H1 (cell line): ENCODE results near the gene SERPINH1. TPM values are rescaled to one million over a fixed set of nuclear protein-coding genes. Genes with fewer than 3 reads are reported as not detected.

ENCODE experiments used
- CTCF ChIA-PET: fragments of 300-600 bp; sonication (Branson Sonifier 250); formaldehyde crosslinking; loops from one replicate; lab custom pipeline; 2021; ENCODE audit not compliant: partially characterized antibody; lab: Charles Lee
- POLR2A ChIA-PET: fragments of 300-600 bp; sonication (Branson Sonifier 250); formaldehyde crosslinking; loops from one replicate; lab custom pipeline; 2021; ENCODE audit warnings: inconsistent platforms; ENCODE audit not compliant: partially characterized antibody; lab: Charles Lee
- DNase-seq, 2 experiments: peaks; one replicate each; pipeline versions ENCODE4 v3.0.0 to v3.0.0-alpha.2; 2010 to 2022; ENCODE audit warnings: low spot score in 2 of 2, low read depth in 1 of 2, mixed read lengths in 1 of 2
- FAIRE-seq: peaks from 2 replicates; lab custom pipeline; 2011; peaks lifted over from hg19 to GRCh38; lab: Jason Lieb, UNC
- H2AFZ ChIP-seq: 2 replicates; pipeline ENCODE4 v1.8.1; 2012; ENCODE audit warnings: low read length, inconsistent platforms
- H2AK5ac ChIP-seq: 2 replicates; pipeline ENCODE4 v1.6.1; 2013; ENCODE audit warnings: low read depth, low read length
- H2BK120ac ChIP-seq: replicated peaks from 2 replicates; pipeline ENCODE3; 2013; ENCODE audit warnings: low read depth, low read length, inconsistent platforms
- H2BK12ac ChIP-seq: 2 replicates; pipeline ENCODE4 v1.6.1; 2013; ENCODE audit warnings: low read depth, low read length
- H2BK15ac ChIP-seq: 2 replicates; pipeline ENCODE4 v1.6.1; 2013; ENCODE audit warnings: low read length
- H2BK20ac ChIP-seq: 2 replicates; pipeline ENCODE4 v1.6.1; 2013; ENCODE audit warnings: low read length
- H2BK5ac ChIP-seq: 2 replicates; pipeline ENCODE4 v1.6.1; 2013; ENCODE audit warnings: low read depth, low read length
- H3K14ac ChIP-seq: 2 replicates; pipeline ENCODE4 v1.6.1; 2013; ENCODE audit warnings: inconsistent platforms; ENCODE audit not compliant: insufficient read length
- H3K18ac ChIP-seq: 2 replicates; pipeline ENCODE4 v1.6.1; 2013; ENCODE audit warnings: low read length; ENCODE audit errors: extremely low read depth
- H3K23ac ChIP-seq: 2 replicates; pipeline ENCODE4 v1.6.1; 2013; ENCODE audit warnings: inconsistent platforms; ENCODE audit not compliant: insufficient read length
- H3K23me2 ChIP-seq: 2 replicates; pipeline ENCODE4 v1.6.1; 2013; ENCODE audit warnings: low read depth, low read length
- H3K27ac ChIP-seq: 2 replicates; pipeline ENCODE4 v1.6.1; 2011; ENCODE audit warnings: low read depth, low read length, inconsistent platforms
- H3K27me3 ChIP-seq, 4 experiments: replicated peaks in 1 of 4; 1 replicate in 1 of 4; 2 replicates in 3 of 4; pipeline versions ENCODE4 v1.6.1 to v1.8.1; 2011 to 2013; ENCODE audit warnings: low read length in 3 of 4, mild to moderate bottlenecking in 3 of 4, inconsistent platforms in 2 of 4, mixed read lengths in 2 of 4, moderate library complexity in 1 of 4; ENCODE audit not compliant: control insufficient read depth in 3 of 4, insufficient read depth in 3 of 4; ENCODE audit errors: extremely low read depth in 1 of 4
- H3K36me3 ChIP-seq, 4 experiments: 2 replicates each; pipeline versions ENCODE4 v1.6.1 to v1.8.1; 2011 to 2013; ENCODE audit warnings: mild to moderate bottlenecking in 4 of 4, low read length in 3 of 4, moderate library complexity in 2 of 4, control low read depth in 1 of 4, inconsistent platforms in 1 of 4; ENCODE audit not compliant: insufficient read depth in 4 of 4, control insufficient read depth in 2 of 4
- H3K4ac ChIP-seq: replicated peaks from 2 replicates; pipeline ENCODE3; 2013; ENCODE audit warnings: low read length, low read depth, mixed read lengths, inconsistent platforms; ENCODE audit not compliant: insufficient read length
- H3K4me1 ChIP-seq, 4 experiments: replicated peaks in 1 of 4; 1 replicate in 1 of 4; 2 replicates in 3 of 4; pipeline versions ENCODE4 v1.6.1 to v1.8.1; 2011 to 2013; ENCODE audit warnings: low read length in 3 of 4, inconsistent platforms in 2 of 4, mixed read lengths in 1 of 4; ENCODE audit not compliant: insufficient read depth in 4 of 4, control insufficient read depth in 3 of 4
- H3K4me2 ChIP-seq, 2 experiments: 2 replicates each; pipeline versions ENCODE4 v1.6.1 to v1.8.1; 2011 to 2013; ENCODE audit warnings: low read depth in 2 of 2, low read length in 2 of 2, control low read depth in 1 of 2, inconsistent platforms in 1 of 2, mild to moderate bottlenecking in 1 of 2; ENCODE audit not compliant: insufficient read depth in 1 of 2
- H3K4me3 ChIP-seq, 4 experiments: fragments of 200-600, 300-600 bp in 1 of 4; sonication (generic), shearing (Covaris generic), sonication (Bioruptor Twin) in 1 of 4; 2 replicates each; pipeline versions ENCODE4 v1.5.1 to v1.8.1; 2011 to 2016; ENCODE audit warnings: low read length in 4 of 4, low read depth in 3 of 4, control low read depth in 2 of 4, inconsistent platforms in 2 of 4, mild to moderate bottlenecking in 2 of 4, mixed read lengths in 1 of 4, moderate library complexity in 1 of 4; ENCODE audit not compliant: insufficient read depth in 2 of 4; ENCODE audit errors: extremely low read depth in 1 of 4
- H3K56ac ChIP-seq: replicated peaks from 2 replicates; pipeline ENCODE3; 2013; ENCODE audit warnings: low read depth, mild to moderate bottlenecking, mixed read lengths, low read length, inconsistent platforms; ENCODE audit not compliant: insufficient read length
- H3K79me1 ChIP-seq: 2 replicates; pipeline ENCODE4 v1.6.1; 2013; ENCODE audit warnings: low read depth, low read length, control low read depth
- H3K79me2 ChIP-seq, 2 experiments: 2 replicates each; pipeline versions ENCODE4 v1.6.1 to v1.8.1; 2012 to 2013; ENCODE audit warnings: low read length in 2 of 2, mild to moderate bottlenecking in 2 of 2, inconsistent platforms in 1 of 2; ENCODE audit not compliant: insufficient read depth in 2 of 2, control insufficient read depth in 1 of 2
- H3K9ac ChIP-seq, 4 experiments: replicated peaks in 1 of 4; 1 replicate in 1 of 4; 2 replicates in 3 of 4; pipeline versions ENCODE4 v1.6.1 to v1.8.1; 2011 to 2013; ENCODE audit warnings: low read depth in 3 of 4, low read length in 3 of 4, control low read depth in 2 of 4, mild to moderate bottlenecking in 2 of 4, moderate library complexity in 2 of 4, inconsistent platforms in 1 of 4; ENCODE audit errors: extremely low read depth in 1 of 4
- H3K9me3 ChIP-seq, 2 experiments: 2 replicates each; pipeline versions ENCODE4 v1.6.1 to v1.8.1; 2012 to 2013; ENCODE audit warnings: mild to moderate bottlenecking in 2 of 2, moderate library complexity in 2 of 2, control low read depth in 1 of 2, inconsistent platforms in 1 of 2, low read depth in 1 of 2, low read length in 1 of 2, mixed read lengths in 1 of 2; ENCODE audit not compliant: insufficient read depth in 2 of 2
- H4K20me1 ChIP-seq, 2 experiments: replicated peaks in 1 of 2; 2 replicates each; pipeline versions ENCODE3 to v1.8.1; 2011 to 2013; ENCODE audit warnings: inconsistent platforms in 2 of 2, low read length in 2 of 2, mild to moderate bottlenecking in 1 of 2; ENCODE audit not compliant: insufficient read depth in 2 of 2, control insufficient read depth in 1 of 2
- H4K5ac ChIP-seq: 2 replicates; pipeline ENCODE4 v1.6.1; 2013; ENCODE audit warnings: low read length, low read depth, mixed read lengths, inconsistent platforms; ENCODE audit not compliant: insufficient read length
- H4K8ac ChIP-seq: 2 replicates; pipeline ENCODE4 v1.8.0; 2013; ENCODE audit warnings: mild to moderate bottlenecking, moderate library complexity, low read length, inconsistent platforms; ENCODE audit not compliant: insufficient read depth; ENCODE audit errors: extremely low read depth
- H4K91ac ChIP-seq: replicated peaks from 2 replicates; pipeline ENCODE3; 2013; ENCODE audit warnings: low read length, mixed read lengths, inconsistent platforms; ENCODE audit not compliant: insufficient read length
- CBX5 ChIP-seq: fragments of 300-800, 300-1000 bp; sonication (generic); IDR thresholded peaks from 2 replicates; pipeline ENCODE4 v1.7.1; 2016; ENCODE audit warnings: antibody characterized with exemption, low read length, low read depth
- EP300 ChIP-seq, 2 experiments: IDR thresholded peaks; 1 replicate in 1 of 2; 2 replicates in 1 of 2; pipeline ENCODE4 v1.6.1; 2011 to 2012; ENCODE audit warnings: low read depth in 2 of 2, low read length in 2 of 2, mild to moderate bottlenecking in 2 of 2, borderline replicate concordance in 1 of 2, inconsistent platforms in 1 of 2, moderate library complexity in 1 of 2
- RAD21 ChIP-seq, 2 experiments: IDR thresholded peaks in 1 of 2; conservative IDR thresholded peaks in 1 of 2; 2 replicates each; pipeline ENCODE4 v1.6.1; 2011; ENCODE audit warnings: low read depth in 2 of 2, low read length in 2 of 2, improper control_type of control experiment in 1 of 2, inconsistent platforms in 1 of 2, mild to moderate bottlenecking in 1 of 2, moderate library complexity in 1 of 2
- RFX5 ChIP-seq: IDR thresholded peaks from 2 replicates; pipeline ENCODE4 v1.6.1; 2011; ENCODE audit warnings: low read depth, low read length, improper control_type of control experiment, borderline replicate concordance
- SP1 ChIP-seq: IDR thresholded peaks from 2 replicates; pipeline ENCODE4 v1.6.1; 2011; ENCODE audit warnings: low read depth, low read length
- SP2 ChIP-seq: IDR thresholded peaks from 2 replicates; pipeline ENCODE4 v1.6.1; 2012; ENCODE audit warnings: mild to moderate bottlenecking, low read length, inconsistent platforms
- TCF12 ChIP-seq: IDR thresholded peaks from 2 replicates; pipeline ENCODE4 v1.6.1; 2011; ENCODE audit warnings: low read depth, mild to moderate bottlenecking, low read length
- WGBS, 2 experiments: shearing (Covaris generic) in 1 of 2; methylation state at CpG; one replicate each; pipeline versions ENCODE4 v1.1.6 to v1.1.7; 2013 to 2015; ENCODE audit warnings: low lambda C conversion rate in 2 of 2, mixed read lengths in 2 of 2, inconsistent platforms in 1 of 2, low coverage in 1 of 2, missing lambda C conversion rate in 1 of 2; ENCODE audit not compliant: insufficient replicate concordance in 2 of 2, insufficient coverage in 1 of 2, insufficient read length in 1 of 2; ENCODE audit errors: extremely low coverage in 1 of 2, missing lambda C conversion rate in 1 of 2; 5-methylcytosine and 5-hydroxymethylcytosine counted together
- polyA plus RNA-seq, 7 experiments: library from polyadenylated mRNA; depleted of rRNA in 3 of 7; stranded (reverse) in 5 of 7; unstranded in 2 of 7; fragments of >200 nt in 5 of 7; fragments of 200-250 nt in 2 of 7; gene quantifications; 1 replicate in 5 of 7; 2 replicates in 1 of 7; 4 replicates in 1 of 7; pipeline versions ENCODE4 v1.2.1 to v1.2.3, GENCODE V29; 2011 to 2013; ENCODE audit warnings: missing spikeins in 2 of 7, mixed read lengths in 2 of 7
- total RNA-seq: library from RNA; stranded (reverse); fragmentation: NEBNext Ultra II Directional; extraction: Animal tissue kit (Norgen Biotek cat#: 25700); gene quantifications from 2 replicates; pipeline ENCODE4 v1.2.1, GENCODE V29; 2021
- TF ChIP-seq, protein P1 (sequence below): IDR thresholded peaks from 2 replicates; pipeline ENCODE4 v1.6.1; 2012; ENCODE audit warnings: inconsistent platforms
- TF ChIP-seq, protein P2 (sequence below): IDR thresholded peaks from 2 replicates; pipeline ENCODE4 v1.6.1; 2011; ENCODE audit warnings: low read length, improper control_type of control experiment

The SERPINH1 gene
- total and polyA plus RNA-seq, 2 of the 8 experiments (the other 6 are each of a cell fraction or from before 2014, with no cell fraction given) = 420 to 621 TPM

DNA sequence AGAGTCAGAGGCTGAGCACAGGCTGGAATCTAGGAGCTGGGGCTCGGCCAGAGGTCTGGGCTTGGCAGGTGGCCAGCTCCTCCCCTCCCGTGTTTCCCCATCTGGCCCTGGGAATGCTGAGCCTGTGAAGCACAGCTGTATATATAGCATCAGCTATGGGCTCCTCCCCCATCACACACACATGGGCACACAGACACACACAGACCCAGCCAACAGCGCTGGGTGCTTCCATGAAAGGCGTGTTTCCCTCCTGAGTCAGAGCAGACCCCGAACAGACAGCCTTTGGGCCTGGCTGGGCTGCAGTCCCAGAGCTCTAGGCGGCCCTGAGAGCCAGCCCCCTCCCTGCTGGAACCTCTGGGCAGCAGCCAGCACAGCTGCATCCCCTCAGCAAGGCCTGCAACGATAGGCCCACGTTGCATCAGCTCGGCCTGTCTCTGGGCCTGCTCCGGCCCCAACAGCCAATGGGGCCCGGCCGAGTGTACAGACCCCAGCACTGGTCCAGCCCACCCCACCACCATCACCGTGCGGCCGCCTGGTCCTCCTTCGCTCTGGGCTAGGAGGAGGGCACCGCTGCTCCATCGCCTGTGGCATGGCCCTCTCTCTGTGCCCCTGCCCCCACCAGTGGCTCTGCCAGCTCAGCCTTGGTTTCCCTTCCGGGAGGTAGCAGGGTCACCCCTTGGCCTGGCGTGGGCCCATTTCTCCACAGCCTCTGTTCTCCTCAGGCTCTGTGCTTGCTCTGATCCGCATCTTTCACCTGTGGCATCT is 7.6 kb upstream of the SERPINH1 start:
- POLR2A ChIA-PET = interaction anchor here (0.9 to 30.6 kb wide), 12 partner anchors 8 to 565 kb away, joined by 3 to 1120 read pairs (median 6); partner anchors contain the start of genes NEU3 and SERPINH1
- Histone ChIP-seq H3K4ac (peak overlapping the region; percentile 99), H3K79me1 (no peaks in the 10 kb centered on the region), H4K20me1 (no peaks in the 10 kb centered on the region), H3K4me2 (peak overlapping the region; percentile 27 to 31; a peak in 1 of 4 replicates), H2AK5ac (peak overlapping the region; percentile 95), H3K9me3 (0 out of 4 replicates have a peak, but pooled peaks cover 0 to 2% of the 10 kb centered on the region in 2 experiments), H3K18ac (peak overlapping the region; percentile 98), H3K23ac (no peak overlapping the region), H3K4me3 (no peak overlapping the region; a peak in 1 of 8 replicates), H2AFZ (peak overlapping the region; percentile 70), H3K4me1 (peaks cover 4 to 26% (median 19%) of the 10 kb centered on the region in 4 experiments), H3K79me2 (no peaks in the 10 kb centered on the region), H3K56ac (no peak overlapping the region), H2BK120ac (peak overlapping the region; percentile 57), H3K23me2 (no peaks in the 10 kb centered on the region), H4K91ac (peak overlapping the region; percentile 100), H2BK12ac (peak overlapping the region; percentile 98), H2BK5ac (peak overlapping the region; percentile 49), H3K9ac (peak overlapping the region in 2 of 4 experiments; percentile 54 to 55; a peak in 3 of 7 replicates), H3K27ac (peak overlapping the region; percentile 55; the same call in 1 of the 2 replicates), H4K5ac (peak overlapping the region; percentile 93), H3K14ac (no peak overlapping the region), H2BK20ac (peak overlapping the region; percentile 97), H3K27me3 (no peaks in the 10 kb centered on the region), H3K36me3 (no peaks in the 10 kb centered on the region), H2BK15ac (0 out of 2 replicates have a peak overlapping the region, but pooled peaks have one; percentile 81), H4K8ac (peak overlapping the region; percentile 96)
- CTCF ChIA-PET = interaction anchor here (0.6 to 16.9 kb wide), 18 partner anchors 8 to 166 kb away, joined by 3 to 344 read pairs (median 6); no protein-coding TSS in a partner anchor
- WGBS, 2 experiments = 73% methylated on average over 21 of the region's 21 CpGs; no CpG with 5 or more reads in 1 of the 2 experiments
- no peak for FAIRE-seq
- peak in 1 of 2 experiments; percentile 83 for DNase-seq
- TF ChIP-seq, protein P1, sequence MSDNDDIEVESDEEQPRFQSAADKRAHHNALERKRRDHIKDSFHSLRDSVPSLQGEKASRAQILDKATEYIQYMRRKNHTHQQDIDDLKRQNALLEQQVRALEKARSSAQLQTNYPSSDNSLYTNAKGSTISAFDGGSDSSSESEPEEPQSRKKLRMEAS = no peak; the same call in 1 of the 2 replicates
- TF ChIP-seq CBX5 = no peak
- TF ChIP-seq, protein P2, sequence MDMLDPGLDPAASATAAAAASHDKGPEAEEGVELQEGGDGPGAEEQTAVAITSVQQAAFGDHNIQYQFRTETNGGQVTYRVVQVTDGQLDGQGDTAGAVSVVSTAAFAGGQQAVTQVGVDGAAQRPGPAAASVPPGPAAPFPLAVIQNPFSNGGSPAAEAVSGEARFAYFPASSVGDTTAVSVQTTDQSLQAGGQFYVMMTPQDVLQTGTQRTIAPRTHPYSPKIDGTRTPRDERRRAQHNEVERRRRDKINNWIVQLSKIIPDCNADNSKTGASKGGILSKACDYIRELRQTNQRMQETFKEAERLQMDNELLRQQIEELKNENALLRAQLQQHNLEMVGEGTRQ = no peak
- 0 out of 2 replicates have a peak, but pooled peaks have one; percentile 41 for TF ChIP-seq TCF12
- TF ChIP-seq RFX5 = no peak
- TF ChIP-seq RAD21 (IDR thresholded peaks at IDR 0.05 in 1 of 2, conservative IDR thresholded peaks at IDR 0.05 in 1 of 2; ENCODE audit: low read depth in 2 of 2, low read length in 2 of 2) = no peak
- TF ChIP-seq EP300 (IDR thresholded peaks at IDR 0.05; ENCODE audit: borderline replicate concordance in 1 of 2, low read depth in 2 of 2, low read length in 2 of 2) = no peak; a peak in 1 of 3 replicates
- no peak for TF ChIP-seq SP2
- TF ChIP-seq SP1 = peak; percentile 73; the same call in 1 of the 2 replicates
